ENCODE results near the gene MKKS. TPM values are rescaled to one million over a fixed set of nuclear protein-coding genes. Genes with fewer than 3 reads are reported as not detected.

MKKS gene
- total RNA-seq, 1 donor from 2014 or later: 11.8 TPM

- ATAC-seq: no peak
Observed at GRCh38 chr20:10367943-10368701, 65.9 kb downstream of the MKKS start.

- no peak for ATAC-seq
Observed at GRCh38 chr20:10367693-10367942, 66.4 kb downstream of the MKKS start.

- ATAC-seq: no peak
Observed at GRCh38 chr20:10366898-10367692, 66.9 kb downstream of the MKKS start.

GRCh38 chr20:10362674-10363073, 71.3 kb downstream of the MKKS start:
- ATAC-seq: no peak

GRCh38 chr20:10360878-10361277, 73.1 kb downstream of the MKKS start:
- no peak for ATAC-seq

- ATAC-seq: no peak
Observed at GRCh38 chr20:10359621-10360040, 74.4 kb downstream of the MKKS start.

- no peak for ATAC-seq
Observed at GRCh38 chr20:10357974-10358373, 76.0 kb downstream of the MKKS start.

- ATAC-seq: no peak
Observed at GRCh38 chr20:10357061-10357708, 76.8 kb downstream of the MKKS start.

- no peak for ATAC-seq
Observed at GRCh38 chr20:10356628-10357027, 77.4 kb downstream of the MKKS start.

- ATAC-seq: no peak
Observed at GRCh38 chr20:10352934-10353824, 80.8 kb downstream of the MKKS start.

Other genes with a start within 250 kb of the MKKS start
- 0.08 TPM for gene SNAP25, start 215.4 kb downstream of the MKKS start, total RNA-seq
- gene SLX4IP, start 1.1 kb upstream of the MKKS start, total RNA-seq: 5.3 TPM
- gene JAG1, start 239.8 kb upstream of the MKKS start, total RNA-seq: 118 TPM

All from esophagus mucosa (tissue), 1 donor.